Retinal pigment epithelial cell (primary cell): Measurements from ENCODE around the gene UGT1A1.

Experiments
- DNase-seq: peaks from one replicate; pipeline ENCODE4 v3.0.0-alpha.2; 2010; ENCODE audit warnings: low read depth
- H3K4me3 ChIP-seq: 2 replicates; pipeline ENCODE4 v1.5.1; 2011; ENCODE audit warnings: mild to moderate bottlenecking, low read length, control low read depth, moderate library complexity
- TF ChIP-seq, protein P1 (sequence below): conservative IDR thresholded peaks from 2 replicates; pipeline ENCODE4 v1.5.1; 2011; ENCODE audit warnings: low read depth, low read length, control low read depth, inconsistent platforms

UGT1A1 gene

GRCh38 chr2:233813236-233814055 lies 53.4 kb downstream of the UGT1A1 start:
- no peak for DNase-seq
- H3K4me3 ChIP-seq, result no peak overlapping the region
- TF ChIP-seq, protein P1, sequence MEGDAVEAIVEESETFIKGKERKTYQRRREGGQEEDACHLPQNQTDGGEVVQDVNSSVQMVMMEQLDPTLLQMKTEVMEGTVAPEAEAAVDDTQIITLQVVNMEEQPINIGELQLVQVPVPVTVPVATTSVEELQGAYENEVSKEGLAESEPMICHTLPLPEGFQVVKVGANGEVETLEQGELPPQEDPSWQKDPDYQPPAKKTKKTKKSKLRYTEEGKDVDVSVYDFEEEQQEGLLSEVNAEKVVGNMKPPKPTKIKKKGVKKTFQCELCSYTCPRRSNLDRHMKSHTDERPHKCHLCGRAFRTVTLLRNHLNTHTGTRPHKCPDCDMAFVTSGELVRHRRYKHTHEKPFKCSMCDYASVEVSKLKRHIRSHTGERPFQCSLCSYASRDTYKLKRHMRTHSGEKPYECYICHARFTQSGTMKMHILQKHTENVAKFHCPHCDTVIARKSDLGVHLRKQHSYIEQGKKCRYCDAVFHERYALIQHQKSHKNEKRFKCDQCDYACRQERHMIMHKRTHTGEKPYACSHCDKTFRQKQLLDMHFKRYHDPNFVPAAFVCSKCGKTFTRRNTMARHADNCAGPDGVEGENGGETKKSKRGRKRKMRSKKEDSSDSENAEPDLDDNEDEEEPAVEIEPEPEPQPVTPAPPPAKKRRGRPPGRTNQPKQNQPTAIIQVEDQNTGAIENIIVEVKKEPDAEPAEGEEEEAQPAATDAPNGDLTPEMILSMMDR, result no peak

- DNase-seq, result no peak
- TF ChIP-seq, protein P1, result no peak
- no peak overlapping the region for H3K4me3 ChIP-seq
Observed at GRCh38 chr2:233814056-233814835, 54.2 kb downstream of the UGT1A1 start.

- TF ChIP-seq, protein P1, result no peak
- DNase-seq, result peak; percentile 7
Observed at GRCh38 chr2:233815861-233816260, 55.8 kb downstream of the UGT1A1 start.

GRCh38 chr2:233816334-233816733 lies 56.3 kb downstream of the UGT1A1 start:
- TF ChIP-seq, protein P1, result no peak
- DNase-seq, result no peak
- no peak overlapping the region for H3K4me3 ChIP-seq

More at GRCh38 chr2:233815861-233816260, 55.8 kb downstream of the UGT1A1 start:
- no peak overlapping the region for H3K4me3 ChIP-seq

- TF ChIP-seq, protein P1, result no peak
- DNase-seq, result no peak
- no peak overlapping the region for H3K4me3 ChIP-seq
Observed at GRCh38 chr2:233816771-233817170, 56.7 kb downstream of the UGT1A1 start.

DNA sequence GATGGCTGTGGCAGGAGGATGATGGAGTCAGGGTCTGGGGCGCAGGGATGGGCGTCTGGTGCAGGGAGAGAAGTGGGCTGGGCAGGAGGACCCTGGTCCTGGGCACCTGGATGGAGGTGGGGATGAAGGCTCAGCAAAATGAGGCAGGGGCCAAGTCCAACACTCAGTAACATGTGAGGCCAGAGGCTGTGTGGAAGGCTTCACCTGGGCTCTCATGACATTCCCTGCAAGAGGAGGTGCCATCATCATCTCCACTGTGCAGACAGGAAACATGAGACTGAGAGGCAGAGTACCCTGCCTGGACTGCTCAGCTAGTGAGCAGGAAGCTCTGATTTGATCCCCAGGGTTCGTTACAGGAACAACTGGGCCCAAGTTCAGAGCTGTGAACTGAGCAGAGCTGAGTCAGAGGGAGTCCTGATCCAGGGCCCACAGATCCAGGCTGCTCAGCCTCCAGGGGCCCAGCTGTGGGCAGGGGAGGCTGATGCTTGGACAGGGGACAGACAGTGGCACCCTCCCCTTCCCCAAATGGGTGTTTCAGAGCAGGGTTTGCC lies 57.4 kb downstream of the UGT1A1 start:
- TF ChIP-seq, protein P1, result no peak
- no peak overlapping the region for H3K4me3 ChIP-seq
- no peak for DNase-seq
